ENCODE measurements around the gene EFNB2. TPM values are rescaled to one million over a fixed set of nuclear protein-coding genes. Genes with fewer than 3 reads are reported as not detected.

The EFNB2 gene
- total RNA-seq, 1 donor from 2014 or later, result 17.8 TPM

DNA sequence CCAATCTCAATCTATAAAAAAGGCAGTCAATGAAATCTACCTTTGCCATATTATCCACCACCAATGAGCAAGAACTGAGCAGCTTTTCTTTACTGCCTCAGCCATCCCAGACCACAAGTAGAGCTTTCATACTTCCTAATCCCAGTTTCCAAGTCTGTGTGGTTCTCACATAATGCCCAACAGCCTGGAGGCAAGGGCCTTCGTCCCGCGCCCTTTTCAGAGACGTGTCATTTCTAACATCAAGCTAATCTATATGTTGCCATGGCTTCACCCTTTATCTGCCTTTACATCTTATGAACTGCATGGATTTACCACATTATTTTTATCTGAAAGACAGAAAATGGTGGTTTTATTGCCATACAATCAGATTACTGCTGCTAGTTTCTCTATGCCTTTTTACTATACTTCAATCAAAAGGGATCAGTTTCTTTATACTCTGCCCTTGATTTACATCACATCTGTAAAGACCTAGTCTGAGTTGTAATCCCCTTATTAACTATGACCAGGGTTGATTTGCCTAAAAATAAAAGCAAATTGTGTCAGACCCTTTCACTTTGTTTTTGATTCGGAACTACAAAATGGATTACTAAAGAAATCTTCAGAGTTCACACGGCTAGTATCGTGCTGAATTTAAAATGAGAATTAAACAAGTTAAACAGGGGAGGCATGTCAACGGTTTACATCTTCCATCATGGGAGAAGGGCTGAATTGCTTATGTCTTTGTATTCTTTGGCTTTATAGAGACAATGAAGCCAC, 5.9 kb downstream of the EFNB2 start:
- intact Hi-C loops (cut with DNase I), result loop anchor here (5.0 to 10.0 kb wide), 3 partner anchors 175 to 1745 kb away; no protein-coding TSS in a partner anchor
- no peak for DNase-seq (ENCODE audit: low spot score)

GRCh38 chr13:106528718-106529414, 6.6 kb downstream of the EFNB2 start:
- intact Hi-C loops (cut with DNase I), result no loop called here
- no peak for DNase-seq (ENCODE audit: low spot score)

- intact Hi-C loops (cut with DNase I), result no loop called here
- DNase-seq (ENCODE audit: low spot score), result no peak
Measured at GRCh38 chr13:106527826-106528225, 7.6 kb downstream of the EFNB2 start.

DNA sequence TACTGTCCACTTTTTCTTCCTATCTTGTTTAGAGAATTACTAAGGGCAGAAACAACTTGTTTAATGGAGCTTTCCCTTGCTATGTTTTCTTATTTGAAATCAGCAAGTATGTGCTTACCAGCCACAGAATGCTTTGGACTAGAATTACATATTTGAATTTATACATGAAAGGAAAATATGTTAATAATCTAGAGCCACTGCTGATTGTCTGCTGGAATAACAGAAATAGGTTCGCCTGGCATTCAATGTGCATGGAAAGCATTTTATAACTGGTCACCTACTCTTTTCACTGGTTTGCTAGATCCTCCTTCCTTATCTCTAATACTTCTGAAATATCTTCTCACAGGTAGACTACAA, 8.0 kb downstream of the EFNB2 start:
- no peak for DNase-seq (ENCODE audit: low spot score)
- intact Hi-C loops (cut with DNase I), result no loop called here

DNA sequence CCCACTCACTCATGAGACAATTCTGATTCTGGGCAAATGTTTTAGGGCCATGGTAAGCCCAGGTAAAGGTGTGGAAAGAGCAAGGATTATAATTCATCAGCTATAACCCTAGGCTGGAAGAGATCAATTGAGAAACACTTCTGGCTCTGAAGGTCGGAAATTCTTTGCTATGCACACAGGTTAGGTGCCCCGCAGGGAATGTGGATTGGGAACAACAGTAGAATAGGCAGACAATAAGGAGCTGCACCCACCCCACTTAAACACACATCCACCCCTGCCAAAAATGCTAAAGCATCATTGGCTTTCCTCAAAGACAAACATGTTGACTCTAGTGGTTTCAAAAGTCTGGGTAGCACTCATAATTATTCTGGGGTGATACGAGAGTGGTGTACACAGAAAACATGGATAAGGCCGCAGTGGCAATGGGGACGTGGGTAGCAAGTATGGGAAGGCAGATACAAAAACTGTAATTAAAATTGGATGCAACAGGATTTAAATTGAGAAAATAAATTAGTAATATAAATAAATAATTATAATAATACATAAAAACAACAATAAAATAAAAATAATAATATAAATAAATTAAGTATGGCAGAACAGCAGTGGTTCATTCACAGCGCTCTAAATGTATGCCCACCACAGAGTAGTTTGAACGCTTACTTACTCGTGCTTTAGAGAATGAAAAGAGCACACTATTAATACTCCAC, 8.6 kb downstream of the EFNB2 start:
- intact Hi-C loops (cut with DNase I), result no loop called here
- no peak for DNase-seq (ENCODE audit: low spot score)

GRCh38 chr13:106525865-106526264, 9.6 kb downstream of the EFNB2 start:
- DNase-seq (ENCODE audit: low spot score), result no peak
- intact Hi-C loops (cut with DNase I), result no loop called here

DNA sequence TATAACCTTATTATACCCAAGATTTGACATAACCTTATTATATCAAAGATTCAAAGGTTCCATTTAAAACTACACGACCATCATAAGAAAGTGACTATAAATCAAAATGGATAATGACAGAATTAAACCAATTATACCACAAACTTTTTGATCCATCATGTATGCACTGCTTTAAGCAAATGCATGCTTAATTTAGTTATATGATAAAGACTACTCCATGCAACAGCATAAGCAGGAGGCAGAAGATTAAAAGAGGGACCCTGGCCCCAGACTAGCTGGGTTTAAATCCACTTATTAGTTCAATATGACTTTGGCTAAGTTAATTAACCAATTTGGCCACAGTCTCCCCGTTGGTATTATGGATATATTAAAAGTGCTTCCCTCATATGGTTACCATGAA, 11.4 kb downstream of the EFNB2 start:
- DNase-seq (ENCODE audit: low spot score), result no peak
- intact Hi-C loops (cut with DNase I), result no loop called here

GRCh38 chr13:106523576-106523975, 11.9 kb downstream of the EFNB2 start:
- intact Hi-C loops (cut with DNase I), result no loop called here
- DNase-seq (ENCODE audit: low spot score), result no peak

DNA sequence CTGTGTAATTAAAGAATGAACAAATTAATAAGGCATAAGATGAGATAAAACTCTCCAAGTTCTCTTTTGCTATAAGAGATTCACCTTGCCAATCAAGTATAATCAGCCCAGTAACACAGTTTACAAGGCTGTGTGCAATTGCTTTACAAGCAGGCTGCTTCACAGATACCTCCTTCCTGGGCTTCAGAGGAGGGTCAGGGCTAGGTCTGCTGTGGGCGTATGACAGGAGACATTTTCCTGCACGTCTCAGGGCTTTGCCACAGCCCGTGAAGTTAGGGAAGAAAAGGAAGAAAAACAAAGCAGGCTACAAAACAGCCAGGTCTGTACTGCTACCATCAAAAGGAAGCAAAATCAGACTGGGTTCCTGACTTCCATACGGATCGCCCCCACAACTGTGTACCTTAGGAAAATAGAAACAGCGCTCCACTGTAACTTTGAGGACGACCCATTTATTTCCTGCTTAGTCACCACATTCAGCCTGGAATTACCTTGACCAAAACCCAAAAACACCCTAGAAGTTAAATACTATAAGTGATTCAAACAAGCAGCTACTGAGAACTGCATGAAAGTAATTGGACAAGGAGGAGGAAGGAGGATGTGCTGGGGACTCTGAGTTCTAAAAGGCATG, 12.4 kb downstream of the EFNB2 start:
- no peak for DNase-seq (ENCODE audit: low spot score)
- intact Hi-C loops (cut with DNase I), result no loop called here

DNA sequence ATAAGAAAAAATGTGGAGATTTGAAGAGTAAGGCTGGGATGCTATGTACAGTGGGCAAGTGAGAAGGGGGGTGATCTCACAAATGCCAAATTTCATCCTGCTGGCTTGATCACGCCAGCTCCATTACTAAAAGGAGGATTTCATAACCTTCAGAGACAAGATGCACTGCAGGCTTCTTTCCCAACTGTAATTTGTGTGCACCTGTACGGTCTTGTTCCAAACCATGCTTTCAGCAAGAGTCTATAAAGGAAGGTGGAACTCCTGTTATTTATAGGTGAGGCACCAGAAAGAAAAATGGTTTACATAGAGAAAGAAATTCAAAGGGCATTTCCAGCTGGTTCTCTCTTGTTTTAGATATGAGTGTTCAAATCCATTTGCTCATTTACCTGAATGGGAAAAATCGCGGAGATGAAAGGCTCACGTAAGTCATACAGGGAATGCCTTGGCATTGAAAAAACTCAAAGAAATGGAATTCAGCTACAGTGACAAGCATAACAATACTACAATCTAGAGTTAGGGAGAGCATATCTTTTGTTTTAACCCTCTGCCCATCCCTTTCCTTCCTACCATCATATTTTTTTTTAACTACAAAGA, 13.3 kb downstream of the EFNB2 start:
- DNase-seq (ENCODE audit: low spot score), result no peak
- intact Hi-C loops (cut with DNase I), result no loop called here

DNA sequence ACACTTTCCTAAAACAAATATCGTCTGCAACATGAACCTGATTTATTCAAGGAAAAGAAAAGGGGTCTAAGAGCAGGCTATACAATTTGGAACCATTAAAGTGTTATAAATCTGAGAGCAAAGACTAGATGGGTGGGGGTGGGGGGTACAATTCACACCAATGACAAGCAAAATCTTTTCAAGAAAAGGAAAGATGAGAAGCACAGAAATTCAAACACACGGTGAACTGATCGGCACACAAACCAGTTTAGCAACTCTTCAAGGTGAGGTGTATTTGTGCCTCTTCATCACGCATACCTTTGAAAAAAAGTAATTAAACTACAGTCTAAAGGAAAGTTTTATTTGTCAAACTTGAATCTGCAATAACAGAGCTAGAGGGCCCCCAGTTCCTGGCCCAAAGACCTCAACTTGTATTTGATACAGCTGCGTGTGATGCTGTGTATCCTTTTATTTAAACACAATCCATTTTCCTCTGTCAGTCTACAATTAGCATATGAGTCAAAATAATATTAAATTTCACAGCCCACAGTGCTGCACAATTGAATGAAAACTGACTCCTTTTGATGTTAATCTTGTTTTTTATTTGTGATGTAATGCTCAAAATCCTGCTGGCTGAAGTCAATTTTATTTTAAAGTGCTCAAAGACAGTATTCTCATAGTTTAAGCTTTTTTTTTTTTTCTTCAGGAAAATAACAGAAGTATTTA, 14.2 kb downstream of the EFNB2 start:
- DNase-seq (ENCODE audit: low spot score), result no peak
- intact Hi-C loops (cut with DNase I), result no loop called here

- intact Hi-C loops (cut with DNase I), result no loop called here
- DNase-seq (ENCODE audit: low spot score), result no peak
Measured at GRCh38 chr13:106520251-106521054, 15.0 kb downstream of the EFNB2 start.

GRCh38 chr13:106518512-106518911, 16.9 kb downstream of the EFNB2 start:
- no peak for DNase-seq (ENCODE audit: low spot score)
- intact Hi-C loops (cut with DNase I), result no loop called here

GRCh38 chr13:106517109-106517847, 18.2 kb downstream of the EFNB2 start:
- no peak for DNase-seq (ENCODE audit: low spot score)
- intact Hi-C loops (cut with DNase I), result no loop called here

- intact Hi-C loops (cut with DNase I), result no loop called here
Measured at GRCh38 chr13:106515635-106516254, 19.7 kb downstream of the EFNB2 start.

DNA sequence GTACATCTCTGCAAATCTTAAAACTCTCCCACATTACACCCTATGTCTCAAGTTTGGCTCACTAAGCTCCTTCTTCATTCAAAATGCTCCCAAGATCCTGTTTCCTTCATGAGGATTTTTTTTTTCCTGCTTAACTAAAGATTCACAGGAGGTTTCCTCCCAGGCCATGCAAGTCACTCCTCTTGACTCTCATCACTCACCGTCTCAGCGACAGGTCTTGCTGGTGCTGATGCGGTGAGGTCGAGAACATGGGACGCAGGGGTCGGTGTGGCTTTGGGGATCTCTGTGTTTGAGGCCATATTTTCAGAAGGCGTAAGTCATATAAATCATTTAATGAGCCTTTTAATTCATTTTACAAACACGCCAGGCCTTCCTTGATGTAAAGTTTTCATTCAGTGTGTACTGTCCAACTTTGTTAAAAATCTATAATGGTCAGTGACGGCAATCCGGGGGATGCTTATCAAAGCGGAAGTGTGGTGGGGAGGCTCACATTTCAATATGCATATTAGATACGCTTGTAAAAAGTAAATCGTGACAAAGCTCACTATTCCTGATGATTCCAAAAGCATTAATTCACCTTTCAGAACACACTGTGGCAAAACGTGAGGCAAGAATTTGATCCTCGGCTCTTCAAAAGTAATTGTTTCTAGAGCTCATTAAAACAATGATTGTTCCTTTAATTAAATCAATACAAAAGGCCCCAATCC, 20.4 kb downstream of the EFNB2 start:
- intact Hi-C loops (cut with DNase I), result no loop called here
- DNase-seq (ENCODE audit: low spot score), result no peak

More at GRCh38 chr13:106515635-106516254, 19.7 kb downstream of the EFNB2 start:
- no peak for DNase-seq (ENCODE audit: low spot score)
